PC-3 (cell line): Measurements from ENCODE around the gene UGT1A7.

ENCODE experiments used
- EZH2phosphoT487 ChIP-seq: fragments of 300-600 bp; sonication (generic); IDR thresholded peaks from 2 replicates; pipeline ENCODE4 v1.6.1; 2018; ENCODE audit warnings: mild to moderate bottlenecking, antibody characterized with exemption, low read length, borderline replicate concordance
- TF ChIP-seq, protein P1 (sequence below): fragments of 300-600 bp; sonication (generic); conservative IDR thresholded peaks from 2 replicates; pipeline ENCODE4 v1.5.1; 2017; ENCODE audit warnings: antibody characterized with exemption, low read depth, mild to moderate bottlenecking, low read length

DNA sequence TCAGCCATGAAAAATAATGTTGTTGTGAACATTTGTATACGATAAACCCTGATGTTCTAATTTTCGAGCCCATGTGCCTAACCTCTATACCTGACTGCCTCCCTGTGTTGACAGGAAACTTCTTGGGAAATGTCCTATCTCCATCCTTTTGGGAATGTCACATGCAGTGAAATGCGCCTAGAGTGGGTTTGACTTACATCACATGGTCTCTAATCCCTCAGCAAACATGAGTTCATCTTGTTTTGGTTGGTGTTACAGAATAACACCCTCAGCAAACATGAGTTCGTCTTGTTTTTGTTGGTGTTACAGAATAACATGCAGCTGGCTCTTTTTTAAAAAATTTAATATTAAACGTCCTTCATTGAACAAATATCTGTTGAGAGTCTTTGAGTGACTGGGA lies 6.6 kb downstream of the UGT1A7 start:
- TF ChIP-seq, protein P1, sequence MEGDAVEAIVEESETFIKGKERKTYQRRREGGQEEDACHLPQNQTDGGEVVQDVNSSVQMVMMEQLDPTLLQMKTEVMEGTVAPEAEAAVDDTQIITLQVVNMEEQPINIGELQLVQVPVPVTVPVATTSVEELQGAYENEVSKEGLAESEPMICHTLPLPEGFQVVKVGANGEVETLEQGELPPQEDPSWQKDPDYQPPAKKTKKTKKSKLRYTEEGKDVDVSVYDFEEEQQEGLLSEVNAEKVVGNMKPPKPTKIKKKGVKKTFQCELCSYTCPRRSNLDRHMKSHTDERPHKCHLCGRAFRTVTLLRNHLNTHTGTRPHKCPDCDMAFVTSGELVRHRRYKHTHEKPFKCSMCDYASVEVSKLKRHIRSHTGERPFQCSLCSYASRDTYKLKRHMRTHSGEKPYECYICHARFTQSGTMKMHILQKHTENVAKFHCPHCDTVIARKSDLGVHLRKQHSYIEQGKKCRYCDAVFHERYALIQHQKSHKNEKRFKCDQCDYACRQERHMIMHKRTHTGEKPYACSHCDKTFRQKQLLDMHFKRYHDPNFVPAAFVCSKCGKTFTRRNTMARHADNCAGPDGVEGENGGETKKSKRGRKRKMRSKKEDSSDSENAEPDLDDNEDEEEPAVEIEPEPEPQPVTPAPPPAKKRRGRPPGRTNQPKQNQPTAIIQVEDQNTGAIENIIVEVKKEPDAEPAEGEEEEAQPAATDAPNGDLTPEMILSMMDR = no peak
- TF ChIP-seq EZH2phosphoT487 = no peak
